HEK293 (cell line): Measurements from ENCODE around the gene TRIP10.

Experiments
- CTCF ChIA-PET: fragments of 350-600 bp; formaldehyde crosslinking; extraction: SDS; loops from one replicate; lab custom pipeline; 2021; ENCODE audit warnings: antibody characterized with exemption; lab: Yijun Ruan, JAX
- POLR2A ChIA-PET: fragments of 300-600 bp; formaldehyde crosslinking; extraction: SDS; loops from one replicate; lab custom pipeline; 2020; ENCODE audit warnings: antibody characterized with exemption, inconsistent platforms; lab: Yijun Ruan, JAX
- H3K27ac ChIP-seq: fragments of 200-500 bp; sonication (Bioruptor generic); 2 replicates; pipeline ENCODE4 v1.5.1; 2014; ENCODE audit warnings: low read depth, low read length, control low read depth, inconsistent platforms; ENCODE audit errors: extremely low read depth
- H3K36me3 ChIP-seq, 2 experiments: fragments of 200-500 bp in 1 of 2; sonication (Bioruptor generic) in 1 of 2; 1 replicate in 1 of 2; 2 replicates in 1 of 2; pipeline ENCODE4 v1.5.1; 2014 to 2017; ENCODE audit warnings: inconsistent platforms in 2 of 2, low read length in 2 of 2; ENCODE audit not compliant: control insufficient read depth in 2 of 2, insufficient read depth in 1 of 2
- H3K4me1 ChIP-seq: fragments of 200-500 bp; sonication (Bioruptor generic); 2 replicates; pipeline ENCODE4 v1.5.1; 2014; ENCODE audit warnings: mild to moderate bottlenecking, low read length, inconsistent platforms; ENCODE audit not compliant: control insufficient read depth, insufficient read depth
- H3K4me3 ChIP-seq: 2 replicates; pipeline ENCODE4 v1.5.1; 2011; ENCODE audit warnings: low read depth, mild to moderate bottlenecking, control low read depth, low read length, moderate library complexity
- H3K9me3 ChIP-seq: fragments of 200-500 bp; sonication (Bioruptor generic); 2 replicates; pipeline ENCODE4 v1.5.1; 2014; ENCODE audit warnings: low read depth, low read length, inconsistent platforms; ENCODE audit not compliant: control insufficient read depth, insufficient read depth
- EGR2 ChIP-seq: fragments of 450-650 bp; formaldehyde crosslinking; IDR thresholded peaks from 2 replicates; pipeline ENCODE4 v1.5.1; 2016; ENCODE audit warnings: low read depth, missing biosample characterization, missing genetic modification characterization
- GLI2 ChIP-seq: fragments of 450-650 bp; formaldehyde crosslinking; IDR thresholded peaks from 2 replicates; pipeline ENCODE4; 2017; ENCODE audit warnings: missing biosample characterization, missing genetic modification characterization, low read depth, borderline replicate concordance
- GLIS1 ChIP-seq: fragments of 450-650 bp; formaldehyde crosslinking; IDR thresholded peaks from 2 replicates; pipeline ENCODE4 v1.5.1; 2016; ENCODE audit warnings: missing biosample characterization, missing genetic modification characterization
- KLF9 ChIP-seq: fragments of 450-650 bp; formaldehyde crosslinking; IDR thresholded peaks from 2 replicates; pipeline ENCODE4 v1.5.1; 2016; ENCODE audit warnings: missing biosample characterization, missing genetic modification characterization, low read depth
- MEIS1 ChIP-seq: sonication (generic); formaldehyde crosslinking; IDR thresholded peaks from 2 replicates; pipeline ENCODE4 v1.8.1; 2022; ENCODE audit warnings: missing genetic modification reagents, mild to moderate bottlenecking, borderline replicate concordance
- RBAK ChIP-seq: fragments of 450-650 bp; formaldehyde crosslinking; IDR thresholded peaks from 2 replicates; pipeline ENCODE4 v1.5.1; 2016; ENCODE audit warnings: missing biosample characterization, missing genetic modification characterization
- SCRT1 ChIP-seq: fragments of 450-650 bp; formaldehyde crosslinking; IDR thresholded peaks from 2 replicates; pipeline ENCODE4 v1.5.1; 2016; ENCODE audit warnings: missing biosample characterization, missing genetic modification characterization, borderline replicate concordance
- ZBTB48 ChIP-seq: fragments of 450-650 bp; formaldehyde crosslinking; IDR thresholded peaks from 2 replicates; pipeline ENCODE4 v1.5.1; 2016; ENCODE audit warnings: missing biosample characterization, missing genetic modification characterization
- ZNF174 ChIP-seq: fragments of 450-650 bp; formaldehyde crosslinking; IDR thresholded peaks from 2 replicates; pipeline ENCODE4 v1.5.0; 2017; ENCODE audit warnings: missing biosample characterization, mild to moderate bottlenecking, missing genetic modification characterization
- ZNF350 ChIP-seq: fragments of 450-650 bp; formaldehyde crosslinking; IDR thresholded peaks from 2 replicates; pipeline ENCODE4 v1.5.0; 2017; ENCODE audit warnings: missing biosample characterization, mild to moderate bottlenecking, missing genetic modification characterization
- ZNF394 ChIP-seq: fragments of 450-650 bp; formaldehyde crosslinking; IDR thresholded peaks from 2 replicates; pipeline ENCODE4 v1.5.1; 2016; ENCODE audit warnings: missing biosample characterization, missing genetic modification characterization, mild to moderate bottlenecking, moderate library complexity, borderline replicate concordance
- ZNF530 ChIP-seq: fragments of 450-650 bp; formaldehyde crosslinking; IDR thresholded peaks from 2 replicates; pipeline ENCODE4 v1.5.1; 2016; ENCODE audit warnings: low read depth, missing biosample characterization, missing genetic modification characterization
- ZNF610 ChIP-seq: fragments of 450-650 bp; formaldehyde crosslinking; IDR thresholded peaks from 2 replicates; pipeline ENCODE4 v1.5.1; 2016; ENCODE audit warnings: missing biosample characterization, missing genetic modification characterization, borderline replicate concordance
- ZNF747 ChIP-seq: fragments of 450-650 bp; formaldehyde crosslinking; IDR thresholded peaks from 2 replicates; pipeline ENCODE4 v1.5.1; 2016; ENCODE audit warnings: missing biosample characterization, missing genetic modification characterization
- ZNF777 ChIP-seq: fragments of 450-650 bp; formaldehyde crosslinking; IDR thresholded peaks from 2 replicates; pipeline ENCODE4 v1.5.1; 2017; ENCODE audit warnings: missing biosample characterization, missing genetic modification characterization, borderline replicate concordance
- ZNF830 ChIP-seq: fragments of 450-650 bp; IDR thresholded peaks from 2 replicates; pipeline ENCODE4 v1.5.0; 2018; ENCODE audit warnings: missing biosample characterization, missing genetic modification characterization, low read depth, mild to moderate bottlenecking, moderate library complexity
- ZNF843 ChIP-seq: fragments of 450-650 bp; formaldehyde crosslinking; IDR thresholded peaks from 2 replicates; pipeline ENCODE4 v1.5.1; 2016; ENCODE audit warnings: missing biosample characterization, missing genetic modification characterization
- TF ChIP-seq, protein P1 (sequence below): fragments of 450-650 bp; formaldehyde crosslinking; IDR thresholded peaks from 2 replicates; pipeline ENCODE4 v1.5.1; 2016; ENCODE audit warnings: missing biosample characterization, missing genetic modification characterization
- TF ChIP-seq, protein P2 (sequence below): fragments of 450-650 bp; formaldehyde crosslinking; IDR thresholded peaks from 2 replicates; pipeline ENCODE4 v1.5.1; 2016; ENCODE audit warnings: missing biosample characterization, missing genetic modification characterization
- TF ChIP-seq, protein P3 (sequence below): fragments of 450-650 bp; formaldehyde crosslinking; conservative IDR thresholded peaks from 2 replicates; pipeline ENCODE4 v1.5.1; 2016; ENCODE audit warnings: low read depth, missing biosample characterization, missing genetic modification characterization
- TF ChIP-seq, protein P4 (sequence below): fragments of 450-650 bp; formaldehyde crosslinking; IDR thresholded peaks from 2 replicates; pipeline ENCODE4 v1.5.1; 2016; ENCODE audit warnings: missing biosample characterization, missing genetic modification characterization
- TF ChIP-seq, protein P5 (sequence below): fragments of 450-650 bp; formaldehyde crosslinking; IDR thresholded peaks from 2 replicates; pipeline ENCODE4; 2016; ENCODE audit warnings: missing biosample characterization, missing genetic modification characterization

Gene TRIP10

DNA sequence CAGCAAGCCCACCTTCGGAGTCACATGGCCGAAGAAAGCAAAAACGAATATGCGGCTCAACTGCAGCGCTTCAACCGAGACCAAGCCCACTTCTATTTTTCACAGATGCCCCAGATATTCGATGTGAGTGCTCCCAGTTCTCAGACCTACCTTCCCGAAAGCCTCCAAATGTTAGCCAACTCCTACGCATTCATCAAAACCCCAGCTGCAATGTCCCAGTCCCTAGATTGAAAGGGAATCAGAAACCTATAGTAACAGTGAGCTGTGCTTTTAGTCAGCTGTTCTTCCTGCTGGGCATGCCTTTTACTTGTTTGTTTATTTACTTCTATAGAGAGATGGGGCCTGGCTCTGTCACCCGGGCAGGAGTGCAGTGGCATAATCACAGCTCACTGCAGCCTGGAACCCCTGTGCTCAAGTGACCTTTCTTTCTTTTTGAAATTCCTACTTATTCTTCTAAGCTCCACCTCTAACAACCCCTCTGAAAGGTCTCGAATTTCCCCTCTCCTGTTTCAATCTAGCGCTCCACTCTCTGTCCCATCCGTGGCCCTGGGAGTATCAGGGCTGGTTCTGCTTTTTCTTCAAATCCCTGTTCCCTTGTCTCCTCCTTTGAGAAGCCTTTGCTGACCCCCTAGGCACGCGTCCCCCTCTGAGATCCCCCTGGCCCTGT, 4.4 kb downstream of the TRIP10 start (continued):
- TF ChIP-seq ZNF394 (tag by site-specific recombination) (no peak), ZNF610 (tag by site-specific recombination) (no peak), ZNF830 (no peak), ZNF174 (tag by site-specific recombination) (no peak), GLIS1 (tag by site-specific recombination) (peak; percentile 64), EGR2 (tag by site-specific recombination) (0 out of 2 replicates have a peak, but pooled peaks have one; percentile 1), ZNF843 (tag by site-specific recombination) (no peak)

DNA sequence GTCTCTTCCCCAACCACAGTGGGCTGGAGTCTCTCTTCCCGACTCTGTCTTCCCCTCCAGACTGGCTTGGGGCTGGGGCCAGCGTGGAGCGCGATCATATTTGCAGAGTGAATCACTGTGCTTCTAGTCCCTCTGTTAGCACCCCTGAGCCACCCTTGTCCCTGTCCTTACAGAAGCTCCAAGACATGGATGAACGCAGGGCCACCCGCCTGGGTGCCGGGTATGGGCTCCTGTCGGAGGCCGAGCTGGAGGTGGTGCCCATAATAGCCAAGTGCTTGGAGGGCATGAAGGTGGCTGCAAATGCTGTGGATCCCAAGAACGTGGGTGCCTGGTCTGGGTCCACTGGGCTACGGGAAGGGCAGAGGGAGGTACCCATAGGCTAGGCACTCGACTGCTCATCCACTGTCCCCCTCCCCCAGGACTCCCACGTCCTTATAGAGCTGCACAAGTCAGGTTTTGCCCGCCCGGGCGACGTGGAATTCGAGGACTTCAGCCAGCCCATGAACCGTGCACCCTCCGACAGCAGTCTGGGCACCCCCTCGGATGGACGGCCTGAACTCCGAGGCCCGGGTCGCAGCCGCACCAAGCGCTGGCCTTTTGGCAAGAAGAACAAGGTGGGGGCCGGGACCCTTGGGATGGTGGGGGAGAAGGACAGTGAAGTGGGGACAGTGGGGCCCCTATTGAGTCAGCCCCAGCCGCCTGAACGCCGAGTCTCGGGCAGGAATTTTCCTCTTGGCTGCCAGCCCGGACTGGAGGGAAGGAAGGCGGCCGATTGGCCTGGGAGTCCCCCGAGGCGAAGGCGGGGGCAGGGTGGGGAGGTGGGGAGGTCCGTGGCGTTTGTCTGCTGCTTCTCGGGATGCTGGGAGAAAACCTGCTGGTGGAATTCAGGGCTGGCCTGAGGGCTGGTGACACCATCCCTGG, 5.2 kb downstream of the TRIP10 start:
- H3K27ac ChIP-seq, result peak overlapping the region; percentile 74
- 0 out of 2 replicates have a peak overlapping the region, but pooled peaks have one; percentile 0 for H3K4me3 ChIP-seq
- POLR2A ChIA-PET, result interaction anchor here (0.8 to 2.4 kb wide), 2 partner anchors 22 to 119 kb away, joined by 3 to 11 read pairs; partner anchors contain the start of gene SH2D3A
- H3K4me1 ChIP-seq, result peaks cover 25% of the 10 kb centered on the region
- H3K36me3 ChIP-seq, result peaks cover 38 to 55% of the 10 kb centered on the region in 2 experiments
- H3K9me3 ChIP-seq, result no peaks in the 10 kb centered on the region
- CTCF ChIA-PET, result interaction anchor here (0.6 to 1.5 kb wide), 3 partner anchors 8 to 266 kb away, joined by 3 to 4 read pairs (median 3); no protein-coding TSS in a partner anchor
- TF ChIP-seq, protein P1, sequence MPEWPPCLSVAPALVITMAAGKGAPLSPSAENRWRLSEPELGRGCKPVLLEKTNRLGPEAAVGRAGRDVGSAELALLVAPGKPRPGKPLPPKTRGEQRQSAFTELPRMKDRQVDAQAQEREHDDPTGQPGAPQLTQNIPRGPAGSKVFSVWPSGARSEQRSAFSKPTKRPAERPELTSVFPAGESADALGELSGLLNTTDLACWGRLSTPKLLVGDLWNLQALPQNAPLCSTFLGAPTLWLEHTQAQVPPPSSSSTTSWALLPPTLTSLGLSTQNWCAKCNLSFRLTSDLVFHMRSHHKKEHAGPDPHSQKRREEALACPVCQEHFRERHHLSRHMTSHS, result no peak
- TF ChIP-seq ZNF530 (no peak), ZNF777 (peak; percentile 84), ZBTB48 (0 out of 2 replicates have a peak, but pooled peaks have one; percentile 8), ZNF350 (tag by site-specific recombination) (no peak), ZNF747 (tag by site-specific recombination) (no peak), SCRT1 (tag by site-specific recombination) (no peak), MEIS1 (no peak), GLI2 (tag by site-specific recombination) (no peak), RBAK (no peak), KLF9 (peak; percentile 63; the same call in 1 of the 2 replicates)
- TF ChIP-seq, protein P2, sequence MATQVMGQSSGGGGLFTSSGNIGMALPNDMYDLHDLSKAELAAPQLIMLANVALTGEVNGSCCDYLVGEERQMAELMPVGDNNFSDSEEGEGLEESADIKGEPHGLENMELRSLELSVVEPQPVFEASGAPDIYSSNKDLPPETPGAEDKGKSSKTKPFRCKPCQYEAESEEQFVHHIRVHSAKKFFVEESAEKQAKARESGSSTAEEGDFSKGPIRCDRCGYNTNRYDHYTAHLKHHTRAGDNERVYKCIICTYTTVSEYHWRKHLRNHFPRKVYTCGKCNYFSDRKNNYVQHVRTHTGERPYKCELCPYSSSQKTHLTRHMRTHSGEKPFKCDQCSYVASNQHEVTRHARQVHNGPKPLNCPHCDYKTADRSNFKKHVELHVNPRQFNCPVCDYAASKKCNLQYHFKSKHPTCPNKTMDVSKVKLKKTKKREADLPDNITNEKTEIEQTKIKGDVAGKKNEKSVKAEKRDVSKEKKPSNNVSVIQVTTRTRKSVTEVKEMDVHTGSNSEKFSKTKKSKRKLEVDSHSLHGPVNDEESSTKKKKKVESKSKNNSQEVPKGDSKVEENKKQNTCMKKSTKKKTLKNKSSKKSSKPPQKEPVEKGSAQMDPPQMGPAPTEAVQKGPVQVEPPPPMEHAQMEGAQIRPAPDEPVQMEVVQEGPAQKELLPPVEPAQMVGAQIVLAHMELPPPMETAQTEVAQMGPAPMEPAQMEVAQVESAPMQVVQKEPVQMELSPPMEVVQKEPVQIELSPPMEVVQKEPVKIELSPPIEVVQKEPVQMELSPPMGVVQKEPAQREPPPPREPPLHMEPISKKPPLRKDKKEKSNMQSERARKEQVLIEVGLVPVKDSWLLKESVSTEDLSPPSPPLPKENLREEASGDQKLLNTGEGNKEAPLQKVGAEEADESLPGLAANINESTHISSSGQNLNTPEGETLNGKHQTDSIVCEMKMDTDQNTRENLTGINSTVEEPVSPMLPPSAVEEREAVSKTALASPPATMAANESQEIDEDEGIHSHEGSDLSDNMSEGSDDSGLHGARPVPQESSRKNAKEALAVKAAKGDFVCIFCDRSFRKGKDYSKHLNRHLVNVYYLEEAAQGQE, result no peak
- TF ChIP-seq, protein P3, sequence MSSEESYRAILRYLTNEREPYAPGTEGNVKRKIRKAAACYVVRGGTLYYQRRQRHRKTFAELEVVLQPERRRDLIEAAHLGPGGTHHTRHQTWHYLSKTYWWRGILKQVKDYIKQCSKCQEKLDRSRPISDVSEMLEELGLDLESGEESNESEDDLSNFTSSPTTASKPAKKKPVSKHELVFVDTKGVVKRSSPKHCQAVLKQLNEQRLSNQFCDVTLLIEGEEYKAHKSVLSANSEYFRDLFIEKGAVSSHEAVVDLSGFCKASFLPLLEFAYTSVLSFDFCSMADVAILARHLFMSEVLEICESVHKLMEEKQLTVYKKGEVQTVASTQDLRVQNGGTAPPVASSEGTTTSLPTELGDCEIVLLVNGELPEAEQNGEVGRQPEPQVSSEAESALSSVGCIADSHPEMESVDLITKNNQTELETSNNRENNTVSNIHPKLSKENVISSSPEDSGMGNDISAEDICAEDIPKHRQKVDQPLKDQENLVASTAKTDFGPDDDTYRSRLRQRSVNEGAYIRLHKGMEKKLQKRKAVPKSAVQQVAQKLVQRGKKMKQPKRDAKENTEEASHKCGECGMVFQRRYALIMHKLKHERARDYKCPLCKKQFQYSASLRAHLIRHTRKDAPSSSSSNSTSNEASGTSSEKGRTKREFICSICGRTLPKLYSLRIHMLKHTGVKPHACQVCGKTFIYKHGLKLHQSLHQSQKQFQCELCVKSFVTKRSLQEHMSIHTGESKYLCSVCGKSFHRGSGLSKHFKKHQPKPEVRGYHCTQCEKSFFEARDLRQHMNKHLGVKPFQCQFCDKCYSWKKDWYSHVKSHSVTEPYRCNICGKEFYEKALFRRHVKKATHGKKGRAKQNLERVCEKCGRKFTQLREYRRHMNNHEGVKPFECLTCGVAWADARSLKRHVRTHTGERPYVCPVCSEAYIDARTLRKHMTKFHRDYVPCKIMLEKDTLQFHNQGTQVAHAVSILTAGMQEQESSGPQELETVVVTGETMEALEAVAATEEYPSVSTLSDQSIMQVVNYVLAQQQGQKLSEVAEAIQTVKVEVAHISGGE (tag by site-specific recombination), result no peak
- TF ChIP-seq, protein P4, sequence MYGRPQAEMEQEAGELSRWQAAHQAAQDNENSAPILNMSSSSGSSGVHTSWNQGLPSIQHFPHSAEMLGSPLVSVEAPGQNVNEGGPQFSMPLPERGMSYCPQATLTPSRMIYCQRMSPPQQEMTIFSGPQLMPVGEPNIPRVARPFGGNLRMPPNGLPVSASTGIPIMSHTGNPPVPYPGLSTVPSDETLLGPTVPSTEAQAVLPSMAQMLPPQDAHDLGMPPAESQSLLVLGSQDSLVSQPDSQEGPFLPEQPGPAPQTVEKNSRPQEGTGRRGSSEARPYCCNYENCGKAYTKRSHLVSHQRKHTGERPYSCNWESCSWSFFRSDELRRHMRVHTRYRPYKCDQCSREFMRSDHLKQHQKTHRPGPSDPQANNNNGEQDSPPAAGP (tag by site-specific recombination), result 0 out of 2 replicates have a peak, but pooled peaks have one; percentile 67
- TF ChIP-seq, protein P5, sequence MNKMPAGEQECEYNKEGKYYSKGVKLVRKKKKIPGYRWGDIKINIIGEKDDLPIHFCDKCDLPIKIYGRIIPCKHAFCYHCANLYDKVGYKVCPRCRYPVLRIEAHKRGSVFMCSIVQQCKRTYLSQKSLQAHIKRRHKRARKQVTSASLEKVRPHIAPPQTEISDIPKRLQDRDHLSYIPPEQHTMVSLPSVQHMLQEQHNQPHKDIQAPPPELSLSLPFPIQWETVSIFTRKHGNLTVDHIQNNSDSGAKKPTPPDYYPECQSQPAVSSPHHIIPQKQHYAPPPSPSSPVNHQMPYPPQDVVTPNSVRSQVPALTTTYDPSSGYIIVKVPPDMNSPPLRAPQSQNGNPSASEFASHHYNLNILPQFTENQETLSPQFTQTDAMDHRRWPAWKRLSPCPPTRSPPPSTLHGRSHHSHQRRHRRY (tag by site-specific recombination), result no peak
